ENCODE measurements around the gene MEX3B. TPM values are rescaled to one million over a fixed set of nuclear protein-coding genes. Genes with fewer than 3 reads are reported as not detected.
"Not testable (repeated sequence)": the region's sequence is repeated elsewhere in the genome, so short reads cannot be mapped to it uniquely, and the experiment has no call there.

Gene MEX3B
- total RNA-seq, 1 experiment from 2014 or later: 8.5 TPM

GRCh38 chr15:82030176-82030575 is 15.6 kb downstream of the MEX3B start:
- TF ChIP-seq CTCF (IDR thresholded peaks at IDR 0.05): no peak
- no peak for TF ChIP-seq TCF7L2 (IDR thresholded peaks at IDR 0.05; ENCODE audit: low read depth, low read length)
- in situ Hi-C loops (cut with HindIII; ENCODE audit: low pct_unique_long_range_greater_than_20kb, low sequenced_read_pairs): no loop called here
- ChIA-PET CTCF (no interaction called here), POLR2A (interaction anchor here (0.5 kb wide), 1 partner anchor 16 kb away, joined by 4 read pairs; no protein-coding TSS in a partner anchor)
- ATAC-seq: no peak
- Histone ChIP-seq H3K27ac (ENCODE audit: low read length) (no peak overlapping the region), H3K4me3 (ENCODE audit: low read depth in 2 of 2, low read length in 2 of 2) (no peak overlapping the region), H3K27me3 (ENCODE audit: control insufficient read depth, insufficient read depth, low read length) (no peaks in the 10 kb centered on the region), H3K4me1 (ENCODE audit: control insufficient read depth, insufficient read depth, low read length) (no peaks in the 10 kb centered on the region), H3K9me3 (ENCODE audit: control insufficient read depth, insufficient read depth, low read depth, low read length) (no peaks in the 10 kb centered on the region), H3K36me3 (ENCODE audit: control insufficient read depth, insufficient read depth, low read length) (no peaks in the 10 kb centered on the region)
- DNase-seq (ENCODE audit: low read depth, low spot score): no peak
- intact Hi-C loops (cut with micrococcal nuclease; ENCODE audit: unreplicated experiment): no loop called here
- BruUV-seq (replicated peaks): no TSS peak

GRCh38 chr15:82028163-82028562 is 17.7 kb downstream of the MEX3B start:
- H3K36me3 ChIP-seq (ENCODE audit: control insufficient read depth, insufficient read depth, low read length); H3K27ac ChIP-seq (ENCODE audit: low read length); CTCF ChIA-PET; intact Hi-C loops (cut with micrococcal nuclease; ENCODE audit: unreplicated experiment); H3K9me3 ChIP-seq (ENCODE audit: control insufficient read depth, insufficient read depth, low read depth, low read length); ATAC-seq; BruUV-seq (replicated peaks); H3K27me3 ChIP-seq (ENCODE audit: control insufficient read depth, insufficient read depth, low read length); DNase-seq (ENCODE audit: low read depth, low spot score); H3K4me1 ChIP-seq (ENCODE audit: control insufficient read depth, insufficient read depth, low read length); in situ Hi-C loops (cut with HindIII; ENCODE audit: low pct_unique_long_range_greater_than_20kb, low sequenced_read_pairs); H3K4me3 ChIP-seq (ENCODE audit: low read depth in 2 of 2, low read length in 2 of 2): not testable (repeated sequence)
- POLR2A ChIA-PET: interaction anchor here (0.5 kb wide), 1 partner anchor 1261 kb away, joined by 3 read pairs; no protein-coding TSS in a partner anchor

- H3K27ac ChIP-seq (ENCODE audit: low read length): no peak overlapping the region
- POLR2A ChIA-PET: no interaction called here
Measured at GRCh38 chr15:82021992-82022391, 23.8 kb downstream of the MEX3B start.

More at GRCh38 chr15:82021992-82022391, 23.8 kb downstream of the MEX3B start:
- BruUV-seq (replicated peaks): no TSS peak
- TF ChIP-seq POLR2AphosphoS5 (IDR thresholded peaks at IDR 0.05; ENCODE audit: low read depth, low read length) (no peak), CTCF (IDR thresholded peaks at IDR 0.05) (no peak), SIN3A (IDR thresholded peaks at IDR 0.05; ENCODE audit: borderline replicate concordance, insufficient read depth, low read depth, low read length) (no peak), TCF7L2 (IDR thresholded peaks at IDR 0.05; ENCODE audit: low read depth, low read length) (no peak), REST (IDR thresholded peaks at IDR 0.05; ENCODE audit: insufficient read depth in 1 of 2, low read depth in 2 of 2, low read length in 1 of 2) (no peak)
- Histone ChIP-seq H3K36me3 (ENCODE audit: control insufficient read depth, insufficient read depth, low read length) (no peaks in the 10 kb centered on the region), H3K4me1 (ENCODE audit: control insufficient read depth, insufficient read depth, low read length) (no peaks in the 10 kb centered on the region; the same call in 1 of the 2 replicates), H3K9me3 (ENCODE audit: control insufficient read depth, insufficient read depth, low read depth, low read length) (no peaks in the 10 kb centered on the region), H3K4me3 (ENCODE audit: low read depth in 2 of 2, low read length in 2 of 2) (no peak overlapping the region), H3K27me3 (ENCODE audit: control insufficient read depth, insufficient read depth, low read length) (peaks cover 9% of the 10 kb centered on the region)
- CTCF ChIA-PET: no interaction called here
- in situ Hi-C loops (cut with HindIII; ENCODE audit: low pct_unique_long_range_greater_than_20kb, low sequenced_read_pairs): no loop called here
- ATAC-seq (no peak), DNase-seq (ENCODE audit: low read depth, low spot score) (no peak)
- intact Hi-C loops (cut with micrococcal nuclease; ENCODE audit: unreplicated experiment): no loop called here

All from Panc1 (cell line).